Mononuclear cell (primary cell): ENCODE measurements around the gene PLPPR3. TPM values are rescaled to one million over a fixed set of nuclear protein-coding genes. Genes with fewer than 3 reads are reported as not detected.
A peak's percentile ranks its signal among the peaks of the same experiment; 100 is the strongest.
"Not testable (repeated sequence)": the region's sequence is repeated elsewhere in the genome, so short reads cannot be mapped to it uniquely, and the experiment has no call there.

ENCODE experiments used
- H3K27me3 ChIP-seq: 2 replicates; pipeline ENCODE4 v1.6.0; 2011; ENCODE audit warnings: low read length, control low read depth; ENCODE audit not compliant: insufficient read depth
- H3K4me1 ChIP-seq: 2 replicates; pipeline ENCODE4 v1.5.1; 2011; ENCODE audit warnings: mild to moderate bottlenecking, low read length, control low read depth; ENCODE audit not compliant: insufficient read depth
- H3K4me3 ChIP-seq: 2 replicates; pipeline ENCODE4 v1.5.1; 2011; ENCODE audit warnings: mild to moderate bottlenecking, low read length, moderate library complexity
- H3K9me3 ChIP-seq: 2 replicates; pipeline ENCODE4 v1.5.1; 2011; ENCODE audit warnings: low read depth, mild to moderate bottlenecking, control low read depth, low read length
- total RNA-seq: library from RNA; depleted of rRNA; stranded (reverse); fragments of >200 nt; gene quantifications from one replicate; pipeline ENCODE4 v1.2.3, GENCODE V29; 2012

PLPPR3 gene
- total RNA-seq, 1 donor = not detected

- Histone ChIP-seq H3K9me3 (no peaks in the 10 kb centered on the region), H3K27me3 (no peaks in the 10 kb centered on the region), H3K4me1 (peaks cover 49% of the 10 kb centered on the region), H3K4me3 (peak within 1 kb of the TSS; percentile 38)
These were observed 37.4 kb upstream of the PLPPR3 start, which contains the start of gene CFD for GRCh38 chr19:858868-859843. CFD (plus strand) TSS chr19:859664; CDS start chr19:859690, 26 bp downstream.

- no peaks in the 10 kb centered on the region for H3K27me3 ChIP-seq
- peaks cover 41% of the 10 kb centered on the region for H3K4me1 ChIP-seq
- H3K9me3 ChIP-seq = no peaks in the 10 kb centered on the region
- H3K4me3 ChIP-seq = no peak overlapping the region
These were observed 36.5 kb upstream of the PLPPR3 start for GRCh38 chr19:858284-858683.

GRCh38 chr19:855566-856120 lies 33.9 kb upstream of the PLPPR3 start:
- H3K27me3 ChIP-seq = no peaks in the 10 kb centered on the region
- H3K9me3 ChIP-seq = no peaks in the 10 kb centered on the region
- peaks cover 41% of the 10 kb centered on the region for H3K4me1 ChIP-seq
- H3K4me3 ChIP-seq = no peak overlapping the region

- H3K27me3 ChIP-seq = no peaks in the 10 kb centered on the region
- no peak overlapping the region for H3K4me3 ChIP-seq
- no peaks in the 10 kb centered on the region for H3K9me3 ChIP-seq
- H3K4me1 ChIP-seq = peaks cover 42% of the 10 kb centered on the region
These were observed 33.4 kb upstream of the PLPPR3 start for GRCh38 chr19:855142-855541.

- Histone ChIP-seq H3K9me3 (no peaks in the 10 kb centered on the region), H3K4me3 (no peak overlapping the region), H3K27me3 (no peaks in the 10 kb centered on the region), H3K4me1 (peaks cover 36% of the 10 kb centered on the region)
These were observed 32.8 kb upstream of the PLPPR3 start for GRCh38 chr19:854549-854948.

GRCh38 chr19:853614-854220 lies 32.0 kb upstream of the PLPPR3 start:
- not testable (repeated sequence) for H3K27me3 ChIP-seq, H3K9me3 ChIP-seq, H3K4me3 ChIP-seq
- peaks cover 27% of the 10 kb centered on the region for H3K4me1 ChIP-seq

- Histone ChIP-seq H3K9me3 (no peaks in the 10 kb centered on the region), H3K4me3 (no peak overlapping the region), H3K4me1 (peaks cover 22% of the 10 kb centered on the region), H3K27me3 (no peaks in the 10 kb centered on the region)
These were observed 31.3 kb upstream of the PLPPR3 start for GRCh38 chr19:853014-853585.

GRCh38 chr19:852136-853013 lies 30.6 kb upstream of the PLPPR3 start, which contains the start of gene ELANE:
ELANE (plus strand) TSS chr19:852303; CDS start chr19:852329, 26 bp downstream.
- Histone ChIP-seq H3K27me3 (no peaks in the 10 kb centered on the region), H3K4me1 (peaks cover 24% of the 10 kb centered on the region)

GRCh38 chr19:850979-851335 lies 29.2 kb upstream of the PLPPR3 start:
- Histone ChIP-seq H3K27me3 (no peaks in the 10 kb centered on the region), H3K9me3 (no peaks in the 10 kb centered on the region), H3K4me3 (no peak overlapping the region), H3K4me1 (peaks cover 24% of the 10 kb centered on the region)

More at GRCh38 chr19:852136-853013, 30.6 kb upstream of the PLPPR3 start, which contains the start of gene ELANE:
- Histone ChIP-seq H3K4me3 (no peak within 1 kb of the TSS), H3K9me3 (no peaks in the 10 kb centered on the region)

- H3K9me3 ChIP-seq = no peaks in the 10 kb centered on the region
- no peaks in the 10 kb centered on the region for H3K27me3 ChIP-seq
- H3K4me1 ChIP-seq = peaks cover 24% of the 10 kb centered on the region
- no peak overlapping the region for H3K4me3 ChIP-seq
These were observed 28.6 kb upstream of the PLPPR3 start for GRCh38 chr19:850221-850978.

GRCh38 chr19:849195-849594 lies 27.4 kb upstream of the PLPPR3 start:
- H3K4me1 ChIP-seq = peaks cover 24% of the 10 kb centered on the region
- not testable (repeated sequence) for H3K4me3 ChIP-seq, H3K27me3 ChIP-seq, H3K9me3 ChIP-seq

- Histone ChIP-seq H3K4me1 (peaks cover 27% of the 10 kb centered on the region), H3K9me3 (no peaks in the 10 kb centered on the region), H3K4me3 (no peak overlapping the region), H3K27me3 (peaks cover 3% of the 10 kb centered on the region)
These were observed 26.7 kb upstream of the PLPPR3 start for GRCh38 chr19:848386-848921.

GRCh38 chr19:845707-846521 lies 24.2 kb upstream of the PLPPR3 start:
- Histone ChIP-seq H3K4me3 (no peak overlapping the region), H3K27me3 (peaks cover 3% of the 10 kb centered on the region), H3K9me3 (no peaks in the 10 kb centered on the region), H3K4me1 (peaks cover 22% of the 10 kb centered on the region)
